Measurements from ENCODE around the gene ERC1. TPM values are rescaled to one million over a fixed set of nuclear protein-coding genes. Genes with fewer than 3 reads are reported as not detected.

ERC1 gene
- total RNA-seq, 1 experiment from 2014 or later, result 55.1 TPM

DNA sequence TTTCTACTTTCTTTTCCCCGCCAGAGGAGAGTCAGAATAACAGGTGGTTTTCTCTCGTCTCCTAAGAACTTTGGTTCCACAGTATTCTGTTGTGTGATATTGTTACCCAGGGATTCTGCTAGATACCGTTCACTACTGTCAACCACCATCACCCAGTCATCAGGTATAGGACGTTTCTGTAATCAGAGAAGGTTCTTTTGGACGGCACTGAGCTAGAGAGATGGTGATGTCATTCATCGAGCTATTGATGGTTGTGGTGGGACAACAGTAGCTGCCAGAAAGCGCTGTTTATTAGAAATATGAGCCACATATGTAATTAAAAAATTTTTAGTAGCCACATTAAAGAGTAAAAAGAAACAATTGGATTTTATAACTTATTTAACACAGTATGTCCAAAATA, 17.0 kb downstream of the ERC1 start:
- intact Hi-C loops (cut with micrococcal nuclease), result no loop called here
- Mint-ChIP-seq H3K27ac (ENCODE audit: low read depth, unreplicated experiment) (no peak overlapping the region), H3K4me3 (ENCODE audit: unreplicated experiment) (no peak overlapping the region), H3K9me3 (ENCODE audit: unreplicated experiment) (no peaks in the 10 kb centered on the region), H3K36me3 (ENCODE audit: insufficient read depth, unreplicated experiment) (peaks cover 30% of the 10 kb centered on the region), H3K27me3 (ENCODE audit: insufficient read depth, unreplicated experiment) (no peaks in the 10 kb centered on the region), H3K4me1 (ENCODE audit: insufficient read depth, unreplicated experiment) (peaks cover 10% of the 10 kb centered on the region)
- BruUV-seq (replicated peaks), result no TSS peak
- ChIA-PET POLR2A (interaction anchor here (0.6 kb wide), 2 partner anchors 16 to 61 kb away, joined by 3 to 4 read pairs; no protein-coding TSS in a partner anchor), CTCF (interaction anchor here (0.6 to 1.2 kb wide), 3 partner anchors 12 to 150 kb away, joined by 3 read pairs; no protein-coding TSS in a partner anchor)
- TF ChIP-seq, protein P1, sequence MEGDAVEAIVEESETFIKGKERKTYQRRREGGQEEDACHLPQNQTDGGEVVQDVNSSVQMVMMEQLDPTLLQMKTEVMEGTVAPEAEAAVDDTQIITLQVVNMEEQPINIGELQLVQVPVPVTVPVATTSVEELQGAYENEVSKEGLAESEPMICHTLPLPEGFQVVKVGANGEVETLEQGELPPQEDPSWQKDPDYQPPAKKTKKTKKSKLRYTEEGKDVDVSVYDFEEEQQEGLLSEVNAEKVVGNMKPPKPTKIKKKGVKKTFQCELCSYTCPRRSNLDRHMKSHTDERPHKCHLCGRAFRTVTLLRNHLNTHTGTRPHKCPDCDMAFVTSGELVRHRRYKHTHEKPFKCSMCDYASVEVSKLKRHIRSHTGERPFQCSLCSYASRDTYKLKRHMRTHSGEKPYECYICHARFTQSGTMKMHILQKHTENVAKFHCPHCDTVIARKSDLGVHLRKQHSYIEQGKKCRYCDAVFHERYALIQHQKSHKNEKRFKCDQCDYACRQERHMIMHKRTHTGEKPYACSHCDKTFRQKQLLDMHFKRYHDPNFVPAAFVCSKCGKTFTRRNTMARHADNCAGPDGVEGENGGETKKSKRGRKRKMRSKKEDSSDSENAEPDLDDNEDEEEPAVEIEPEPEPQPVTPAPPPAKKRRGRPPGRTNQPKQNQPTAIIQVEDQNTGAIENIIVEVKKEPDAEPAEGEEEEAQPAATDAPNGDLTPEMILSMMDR (IDR thresholded peaks at IDR 0.05; ENCODE audit: unreplicated experiment), result no peak
- no peak for DNase-seq (ENCODE audit: unreplicated experiment)

DNA sequence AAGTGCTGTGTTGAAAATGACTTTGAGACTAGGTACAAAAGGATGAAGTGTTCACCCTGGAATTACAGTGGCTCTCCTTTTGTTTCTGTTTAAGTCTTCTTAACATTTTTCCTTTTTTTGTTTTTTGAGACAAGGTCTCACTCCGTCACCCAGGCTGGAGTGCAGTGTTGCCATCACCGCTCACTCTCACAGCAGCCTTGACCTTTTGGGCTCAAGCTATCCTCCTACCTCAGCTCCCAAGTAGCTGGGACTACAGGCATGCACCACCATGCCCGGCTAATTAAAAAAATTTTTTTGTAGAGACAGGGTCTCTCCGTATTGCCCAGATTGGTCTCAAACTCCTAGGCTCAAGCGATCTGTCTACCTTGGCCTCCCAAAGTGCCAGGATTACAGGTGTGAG, 20.1 kb downstream of the ERC1 start:
- TF ChIP-seq, protein P1 (IDR thresholded peaks at IDR 0.05; ENCODE audit: unreplicated experiment), result no peak
- BruUV-seq (replicated peaks), result no TSS peak
- Mint-ChIP-seq H3K4me1 (ENCODE audit: insufficient read depth, unreplicated experiment) (peaks cover 21% of the 10 kb centered on the region), H3K4me3 (ENCODE audit: unreplicated experiment) (no peak overlapping the region), H3K27me3 (ENCODE audit: insufficient read depth, unreplicated experiment) (no peaks in the 10 kb centered on the region), H3K9me3 (ENCODE audit: unreplicated experiment) (no peaks in the 10 kb centered on the region), H3K36me3 (ENCODE audit: insufficient read depth, unreplicated experiment) (peaks cover 23% of the 10 kb centered on the region), H3K27ac (ENCODE audit: low read depth, unreplicated experiment) (no peak overlapping the region)
- intact Hi-C loops (cut with micrococcal nuclease), result no loop called here
- no peak for DNase-seq (ENCODE audit: unreplicated experiment)
- POLR2A ChIA-PET, result interaction anchor here (3.7 to 3.8 kb wide), 2 partner anchors 19 to 62 kb away, joined by 20 to 62 read pairs; partner anchors contain the start of genes ERC1 and RAD52
- CTCF ChIA-PET, result interaction anchor here (0.7 to 1.0 kb wide), 2 partner anchors 10 to 82 kb away, joined by 3 read pairs; no protein-coding TSS in a partner anchor

DNA sequence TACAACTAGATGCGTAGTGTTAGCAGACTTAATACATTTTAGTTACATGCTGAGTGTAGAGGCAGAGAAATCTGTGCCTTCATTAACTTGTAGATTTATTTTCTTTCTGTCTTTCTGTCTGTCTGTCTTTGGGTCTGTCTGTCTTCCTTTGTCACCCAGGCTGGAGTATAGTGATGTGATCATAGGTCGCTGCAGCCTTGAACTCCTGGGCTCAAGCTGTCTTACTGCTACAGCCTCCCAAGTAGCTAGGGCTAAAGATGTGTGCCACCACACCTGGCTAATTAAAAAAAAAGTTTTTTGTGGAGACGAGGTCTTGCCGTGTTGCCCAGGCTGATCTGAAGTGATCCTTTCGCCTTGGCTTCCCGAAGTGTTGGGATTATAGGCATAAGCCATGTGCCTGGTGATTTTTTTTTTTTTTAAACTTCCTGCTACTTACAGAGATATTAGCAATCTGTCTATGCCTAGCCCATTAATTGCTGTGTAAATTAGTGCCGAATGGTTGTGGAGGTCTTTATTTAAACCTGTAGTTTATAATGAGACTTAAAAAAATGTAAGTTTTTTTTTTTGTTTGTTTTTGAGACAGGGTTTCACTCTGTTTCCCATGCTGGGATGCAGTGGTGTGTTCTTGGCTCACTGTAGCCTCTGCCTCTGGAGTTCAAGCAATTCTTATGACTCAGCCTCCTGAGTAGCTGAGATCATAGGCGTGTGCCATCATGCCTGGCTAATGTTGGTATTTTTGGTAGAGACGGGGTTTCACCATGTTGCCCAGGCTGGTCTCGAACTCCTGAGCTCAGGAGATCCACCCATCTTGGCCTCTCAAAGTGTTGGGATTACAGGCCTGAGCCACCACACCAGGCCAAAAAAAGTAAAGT, 22.8 kb downstream of the ERC1 start:
- Mint-ChIP-seq H3K27ac (ENCODE audit: low read depth, unreplicated experiment) (peak overlapping the region; percentile 96), H3K4me3 (ENCODE audit: unreplicated experiment) (peak overlapping the region; percentile 47), H3K36me3 (ENCODE audit: insufficient read depth, unreplicated experiment) (peaks cover 19% of the 10 kb centered on the region), H3K9me3 (ENCODE audit: unreplicated experiment) (no peaks in the 10 kb centered on the region), H3K27me3 (ENCODE audit: insufficient read depth, unreplicated experiment) (no peaks in the 10 kb centered on the region), H3K4me1 (ENCODE audit: insufficient read depth, unreplicated experiment) (peaks cover 11% of the 10 kb centered on the region)
- ChIA-PET POLR2A (interaction anchor here (0.6 to 3.8 kb wide), 11 partner anchors 10 to 228 kb away, joined by 3 to 62 read pairs (median 3); partner anchors contain the start of genes ERC1 and RAD52), CTCF (interaction anchor here (0.6 to 0.7 kb wide), 4 partner anchors 37 to 196 kb away, joined by 3 to 5 read pairs (median 4); no protein-coding TSS in a partner anchor)
- intact Hi-C loops (cut with micrococcal nuclease), result no loop called here
- TF ChIP-seq, protein P1 (IDR thresholded peaks at IDR 0.05; ENCODE audit: unreplicated experiment), result no peak
- BruUV-seq (replicated peaks), result TSS peak; percentile 93
- DNase-seq (ENCODE audit: unreplicated experiment), result peak; percentile 91

DNA sequence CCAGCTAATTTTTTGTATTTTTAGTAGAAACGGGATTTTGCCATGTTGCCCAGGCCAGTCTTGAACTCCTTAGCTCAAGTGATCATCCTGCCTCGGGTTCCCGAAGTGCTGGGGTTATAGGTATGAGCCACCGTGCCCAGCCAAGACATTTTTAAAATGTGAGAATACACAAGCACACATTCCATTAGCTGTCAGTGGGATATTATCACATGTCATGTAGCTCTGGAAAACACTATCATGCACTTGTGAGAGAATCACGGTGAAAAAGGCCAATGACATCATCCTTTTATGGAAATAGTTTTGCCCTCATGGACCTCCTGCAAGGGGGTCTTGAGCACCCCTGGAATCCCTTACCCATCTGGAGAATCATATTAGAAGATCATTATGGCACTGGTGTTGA, 28.3 kb downstream of the ERC1 start:
- ChIA-PET CTCF (interaction anchor here (0.7 kb wide), 1 partner anchor 304 kb away, joined by 3 read pairs; no protein-coding TSS in a partner anchor), POLR2A (no interaction called here)
- no TSS peak for BruUV-seq (replicated peaks)
- intact Hi-C loops (cut with micrococcal nuclease), result no loop called here
- H3K27me3 Mint-ChIP-seq (ENCODE audit: insufficient read depth, unreplicated experiment), result no peaks in the 10 kb centered on the region
- no peak overlapping the region for H3K4me3 Mint-ChIP-seq (ENCODE audit: unreplicated experiment)
- no peak for DNase-seq (ENCODE audit: unreplicated experiment)
- peaks cover 8% of the 10 kb centered on the region for H3K4me1 Mint-ChIP-seq (ENCODE audit: insufficient read depth, unreplicated experiment)
- H3K9me3 Mint-ChIP-seq (ENCODE audit: unreplicated experiment), result peaks cover 8% of the 10 kb centered on the region
- TF ChIP-seq, protein P1 (IDR thresholded peaks at IDR 0.05; ENCODE audit: unreplicated experiment), result no peak
- H3K27ac Mint-ChIP-seq (ENCODE audit: low read depth, unreplicated experiment), result no peak overlapping the region
- peaks cover 16% of the 10 kb centered on the region for H3K36me3 Mint-ChIP-seq (ENCODE audit: insufficient read depth, unreplicated experiment)
